ENCODE results near the gene RFC3.

RFC3 gene

GRCh38 chr13:33871207-33872004 is 53.5 kb downstream of the RFC3 start:
- Histone ChIP-seq H3K4me1 (ENCODE audit: control insufficient read depth, insufficient read depth, low read length) (no peaks in the 10 kb centered on the region), H3K9me3 (ENCODE audit: control insufficient read depth, insufficient read depth, low read length) (no peaks in the 10 kb centered on the region), H3K4me3 (ENCODE audit: low read depth, low read length) (no peak overlapping the region), H3K9ac (ENCODE audit: low read depth, low read length) (no peak overlapping the region), H3K36me3 (ENCODE audit: control insufficient read depth, insufficient read depth, low read length) (peaks cover 4% of the 10 kb centered on the region), H3K27me3 (ENCODE audit: control insufficient read depth, insufficient read depth, low read length) (no peaks in the 10 kb centered on the region)

- Histone ChIP-seq H3K36me3 (ENCODE audit: control insufficient read depth, insufficient read depth, low read length) (peaks cover 4% of the 10 kb centered on the region), H3K9ac (ENCODE audit: low read depth, low read length) (no peak overlapping the region), H3K4me3 (ENCODE audit: low read depth, low read length) (no peak overlapping the region), H3K9me3 (ENCODE audit: control insufficient read depth, insufficient read depth, low read length) (no peaks in the 10 kb centered on the region), H3K27me3 (ENCODE audit: control insufficient read depth, insufficient read depth, low read length) (no peaks in the 10 kb centered on the region), H3K4me1 (ENCODE audit: control insufficient read depth, insufficient read depth, low read length) (no peaks in the 10 kb centered on the region)
These were observed 54.0 kb downstream of the RFC3 start for GRCh38 chr13:33872005-33872351.

- H3K27me3 ChIP-seq (ENCODE audit: control insufficient read depth, insufficient read depth, low read length), result no peaks in the 10 kb centered on the region
- H3K9ac ChIP-seq (ENCODE audit: low read depth, low read length), result no peak overlapping the region
- no peak overlapping the region for H3K4me3 ChIP-seq (ENCODE audit: low read depth, low read length)
- H3K4me1 ChIP-seq (ENCODE audit: control insufficient read depth, insufficient read depth, low read length), result no peaks in the 10 kb centered on the region
- no peaks in the 10 kb centered on the region for H3K36me3 ChIP-seq (ENCODE audit: control insufficient read depth, insufficient read depth, low read length)
- no peaks in the 10 kb centered on the region for H3K9me3 ChIP-seq (ENCODE audit: control insufficient read depth, insufficient read depth, low read length)
These were observed 55.4 kb downstream of the RFC3 start for GRCh38 chr13:33873251-33873908.

GRCh38 chr13:33874871-33875270 is 56.9 kb downstream of the RFC3 start:
- Histone ChIP-seq H3K9ac (ENCODE audit: low read depth, low read length) (no peak overlapping the region), H3K4me1 (ENCODE audit: control insufficient read depth, insufficient read depth, low read length) (no peaks in the 10 kb centered on the region), H3K27me3 (ENCODE audit: control insufficient read depth, insufficient read depth, low read length) (no peaks in the 10 kb centered on the region), H3K36me3 (ENCODE audit: control insufficient read depth, insufficient read depth, low read length) (no peaks in the 10 kb centered on the region), H3K9me3 (ENCODE audit: control insufficient read depth, insufficient read depth, low read length) (no peaks in the 10 kb centered on the region), H3K4me3 (ENCODE audit: low read depth, low read length) (no peak overlapping the region)

GRCh38 chr13:33875618-33876401 is 57.9 kb downstream of the RFC3 start:
- no peaks in the 10 kb centered on the region for H3K4me1 ChIP-seq (ENCODE audit: control insufficient read depth, insufficient read depth, low read length)
- H3K27me3 ChIP-seq (ENCODE audit: control insufficient read depth, insufficient read depth, low read length), result no peaks in the 10 kb centered on the region
- H3K36me3 ChIP-seq (ENCODE audit: control insufficient read depth, insufficient read depth, low read length), result no peaks in the 10 kb centered on the region
- H3K9ac ChIP-seq (ENCODE audit: low read depth, low read length), result no peak overlapping the region
- no peaks in the 10 kb centered on the region for H3K9me3 ChIP-seq (ENCODE audit: control insufficient read depth, insufficient read depth, low read length)
- no peak overlapping the region for H3K4me3 ChIP-seq (ENCODE audit: low read depth, low read length)

GRCh38 chr13:33876716-33877394 is 58.9 kb downstream of the RFC3 start:
- H3K4me1 ChIP-seq (ENCODE audit: control insufficient read depth, insufficient read depth, low read length), result no peaks in the 10 kb centered on the region
- H3K27me3 ChIP-seq (ENCODE audit: control insufficient read depth, insufficient read depth, low read length), result no peaks in the 10 kb centered on the region
- no peaks in the 10 kb centered on the region for H3K36me3 ChIP-seq (ENCODE audit: control insufficient read depth, insufficient read depth, low read length)
- no peak overlapping the region for H3K9ac ChIP-seq (ENCODE audit: low read depth, low read length)
- no peaks in the 10 kb centered on the region for H3K9me3 ChIP-seq (ENCODE audit: control insufficient read depth, insufficient read depth, low read length)
- no peak overlapping the region for H3K4me3 ChIP-seq (ENCODE audit: low read depth, low read length)

GRCh38 chr13:33879118-33879517 is 61.2 kb downstream of the RFC3 start:
- Histone ChIP-seq H3K27me3 (ENCODE audit: control insufficient read depth, insufficient read depth, low read length) (no peaks in the 10 kb centered on the region), H3K36me3 (ENCODE audit: control insufficient read depth, insufficient read depth, low read length) (no peaks in the 10 kb centered on the region), H3K9ac (ENCODE audit: low read depth, low read length) (no peak overlapping the region), H3K4me3 (ENCODE audit: low read depth, low read length) (no peak overlapping the region), H3K9me3 (ENCODE audit: control insufficient read depth, insufficient read depth, low read length) (no peaks in the 10 kb centered on the region), H3K4me1 (ENCODE audit: control insufficient read depth, insufficient read depth, low read length) (no peaks in the 10 kb centered on the region)

GRCh38 chr13:33882804-33883203 is 64.9 kb downstream of the RFC3 start:
- H3K9me3 ChIP-seq (ENCODE audit: control insufficient read depth, insufficient read depth, low read length), result no peaks in the 10 kb centered on the region
- no peaks in the 10 kb centered on the region for H3K4me1 ChIP-seq (ENCODE audit: control insufficient read depth, insufficient read depth, low read length)
- no peaks in the 10 kb centered on the region for H3K36me3 ChIP-seq (ENCODE audit: control insufficient read depth, insufficient read depth, low read length)
- no peak overlapping the region for H3K4me3 ChIP-seq (ENCODE audit: low read depth, low read length)
- H3K27me3 ChIP-seq (ENCODE audit: control insufficient read depth, insufficient read depth, low read length), result no peaks in the 10 kb centered on the region
- H3K9ac ChIP-seq (ENCODE audit: low read depth, low read length), result no peak overlapping the region

GRCh38 chr13:33884531-33885220 is 66.7 kb downstream of the RFC3 start:
- H3K9ac ChIP-seq (ENCODE audit: low read depth, low read length), result no peak overlapping the region
- H3K27me3 ChIP-seq (ENCODE audit: control insufficient read depth, insufficient read depth, low read length), result no peaks in the 10 kb centered on the region
- H3K4me3 ChIP-seq (ENCODE audit: low read depth, low read length), result no peak overlapping the region
- no peaks in the 10 kb centered on the region for H3K9me3 ChIP-seq (ENCODE audit: control insufficient read depth, insufficient read depth, low read length)
- H3K36me3 ChIP-seq (ENCODE audit: control insufficient read depth, insufficient read depth, low read length), result no peaks in the 10 kb centered on the region
- H3K4me1 ChIP-seq (ENCODE audit: control insufficient read depth, insufficient read depth, low read length), result no peaks in the 10 kb centered on the region
